Measurements from ENCODE around the gene ST3GAL4. TPM values are rescaled to one million over a fixed set of nuclear protein-coding genes. Genes with fewer than 3 reads are reported as not detected.
"Not testable (repeated sequence)": the region's sequence is repeated elsewhere in the genome, so short reads cannot be mapped to it uniquely, and the experiment has no call there.

Gene ST3GAL4
- total and polyA plus RNA-seq, 9 of the 15 experiments (the other 6 are each of a cell fraction or from before 2014, with no cell fraction given), result 0.27 to 22.9 (median 10.5) TPM

DNA sequence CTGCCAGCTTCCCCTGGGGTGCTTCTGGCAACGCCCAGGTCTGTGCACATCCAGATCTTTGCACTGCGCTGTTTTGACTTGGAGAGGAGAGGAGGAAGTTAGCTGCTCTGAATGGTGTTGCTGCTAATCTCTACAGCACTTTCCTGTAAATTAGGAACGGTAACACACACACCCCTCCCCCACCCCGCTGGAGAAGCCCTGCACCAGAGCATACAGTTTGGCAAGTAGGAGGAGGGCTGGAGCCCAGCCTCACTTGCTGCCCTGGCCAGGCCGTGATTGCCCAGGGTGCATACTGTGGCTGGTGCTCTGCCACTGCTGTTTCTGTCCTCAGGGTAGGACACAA, 31.2 kb downstream of the ST3GAL4 start:
- H3K4me3 ChIP-seq; H4K20me1 ChIP-seq (replicated peaks; ENCODE audit: control insufficient read depth, insufficient read depth, low read length); FAIRE-seq; H3K79me2 ChIP-seq (ENCODE audit: control insufficient read depth, insufficient read depth, low read length); H3K9me1 ChIP-seq (ENCODE audit: control insufficient read depth, insufficient read depth, low read length); BruUV-seq (replicated peaks); H3K27me3 ChIP-seq (ENCODE audit: control insufficient read depth in 2 of 2, insufficient read depth in 2 of 2, low read length in 2 of 2); CTCF ChIA-PET (ENCODE audit: low intra/inter-chr PET ratio); in situ Hi-C loops (cut with MboI); H3K4me1 ChIP-seq (replicated peaks in 1 of 2; ENCODE audit: control insufficient read depth in 2 of 2, insufficient read depth in 2 of 2, low read length in 2 of 2); H2AFZ ChIP-seq (ENCODE audit: low read depth, low read length); H3K27ac ChIP-seq (ENCODE audit: extremely low read depth, low read depth, low read length); intact Hi-C loops (cut with micrococcal nuclease); H3K4me2 ChIP-seq (ENCODE audit: insufficient read depth, low read length); H3K36me3 ChIP-seq (ENCODE audit: control insufficient read depth, insufficient read depth, low read length); H3K9me3 ChIP-seq (replicated peaks; ENCODE audit: control insufficient read depth, insufficient read depth, low read depth, low read length): not testable (repeated sequence)
- DNase-seq (ENCODE audit: extremely low read depth in 1 of 4, low spot score in 3 of 4) (peak in 1 of 4 experiments; percentile 23), ATAC-seq (peak; percentile 64)
- 8% methylated on average over 3 of the region's 5 CpGs for WGBS (ENCODE audit: insufficient coverage, low coverage, missing lambda C conversion rate)
- POLR2A ChIA-PET, result interaction anchor here (0.6 kb wide), 1 partner anchor 218 kb away, joined by 3 read pairs; no protein-coding TSS in a partner anchor
- TF ChIP-seq CTBP1 (IDR thresholded peaks at IDR 0.05; ENCODE audit: borderline replicate concordance), result peak; percentile 34; the same call in 1 of the 2 replicates
- 0 out of 2 replicates have a peak, but pooled peaks have one; percentile 16 for TF ChIP-seq ARID1B (IDR thresholded peaks at IDR 0.05)
- H3K9ac ChIP-seq (ENCODE audit: insufficient read depth in 1 of 2, low read depth in 2 of 2, low read length in 2 of 2), result peak overlapping the region in 1 of 2 experiments; percentile 3; a peak in 1 of 4 replicates

DNA sequence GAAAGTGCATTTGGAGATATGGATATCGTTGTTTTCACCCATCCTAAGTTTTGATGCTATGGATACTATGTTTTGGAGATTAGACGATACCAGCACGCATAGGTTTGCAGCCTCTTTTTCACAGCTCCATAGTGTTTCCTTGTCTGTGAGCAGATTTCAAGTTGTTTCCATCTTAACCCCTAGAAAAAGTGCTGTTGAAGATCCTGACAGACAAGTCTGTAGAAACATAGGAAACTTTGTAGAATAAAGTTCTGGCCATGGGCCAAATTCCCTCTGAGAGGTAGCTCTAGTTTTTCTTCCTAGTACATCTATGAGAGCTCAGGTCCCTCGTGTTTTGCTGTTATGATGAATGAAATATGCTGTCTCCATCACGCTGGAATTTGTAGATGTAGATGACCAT, 32.4 kb downstream of the ST3GAL4 start:
- in situ Hi-C loops (cut with MboI) (no loop called here), intact Hi-C loops (cut with micrococcal nuclease) (no loop called here)
- H3K4me3 ChIP-seq, result no peak overlapping the region
- no peaks in the 10 kb centered on the region for H3K36me3 ChIP-seq (ENCODE audit: control insufficient read depth, insufficient read depth, low read length)
- TF ChIP-seq NFIC (IDR thresholded peaks at IDR 0.05) (peak; percentile 91), ESRRA (IDR thresholded peaks at IDR 0.05; ENCODE audit: borderline replicate concordance, low read depth) (no peak), FOXJ2 (tag; IDR thresholded peaks at IDR 0.05) (peak; percentile 62), ZBTB40 (IDR thresholded peaks at IDR 0.05) (peak; percentile 39; the same call in 1 of the 2 replicates), ZBTB40 (CRISPR knock-in tag; IDR thresholded peaks at IDR 0.05) (no peak)
- ATAC-seq (no peak), DNase-seq (ENCODE audit: extremely low read depth in 1 of 4, low spot score in 3 of 4) (no peak), FAIRE-seq (no peak)
- H3K9me3 ChIP-seq (replicated peaks; ENCODE audit: control insufficient read depth, insufficient read depth, low read depth, low read length), result no peaks in the 10 kb centered on the region
- peaks cover 5% of the 10 kb centered on the region; the same call in 1 of the 2 replicates for H4K20me1 ChIP-seq (replicated peaks; ENCODE audit: control insufficient read depth, insufficient read depth, low read length)
- H3K9me1 ChIP-seq (ENCODE audit: control insufficient read depth, insufficient read depth, low read length), result no peaks in the 10 kb centered on the region
- WGBS (ENCODE audit: insufficient coverage, low coverage, missing lambda C conversion rate), result 33% methylated on average over 5 of the region's 5 CpGs
- H2AFZ ChIP-seq (ENCODE audit: low read depth, low read length), result no peak overlapping the region
- no peak overlapping the region for H3K27ac ChIP-seq (ENCODE audit: extremely low read depth, low read depth, low read length)
- H3K27me3 ChIP-seq (ENCODE audit: control insufficient read depth in 2 of 2, insufficient read depth in 2 of 2, low read length in 2 of 2), result no peaks in the 10 kb centered on the region
- no peaks in the 10 kb centered on the region for H3K79me2 ChIP-seq (ENCODE audit: control insufficient read depth, insufficient read depth, low read length)
- ChIA-PET POLR2A (interaction anchor here (0.8 kb wide), 1 partner anchor 75 kb away, joined by 3 read pairs; no protein-coding TSS in a partner anchor), CTCF (ENCODE audit: low intra/inter-chr PET ratio) (no interaction called here)
- H3K9ac ChIP-seq (ENCODE audit: insufficient read depth in 1 of 2, low read depth in 2 of 2, low read length in 2 of 2), result no peak overlapping the region
- H3K4me1 ChIP-seq (replicated peaks in 1 of 2; ENCODE audit: control insufficient read depth in 2 of 2, insufficient read depth in 2 of 2, low read length in 2 of 2), result peaks cover 0 to 9% of the 10 kb centered on the region in 2 experiments
- no TSS peak for BruUV-seq (replicated peaks)
- no peak overlapping the region for H3K4me2 ChIP-seq (ENCODE audit: insufficient read depth, low read length)

All from K562 (cell line).